SW 1271 (cell line): ENCODE results near the gene IQGAP3.

Experiments used
- DNase-seq, 2 experiments: peaks; one replicate each; lab custom pipeline; 2025; lab: John Stamatoyannopoulos, UW

Gene IQGAP3

GRCh38 chr1:156538711-156539440 lies 33.5 kb downstream of the IQGAP3 start:
- no peak for DNase-seq

DNA sequence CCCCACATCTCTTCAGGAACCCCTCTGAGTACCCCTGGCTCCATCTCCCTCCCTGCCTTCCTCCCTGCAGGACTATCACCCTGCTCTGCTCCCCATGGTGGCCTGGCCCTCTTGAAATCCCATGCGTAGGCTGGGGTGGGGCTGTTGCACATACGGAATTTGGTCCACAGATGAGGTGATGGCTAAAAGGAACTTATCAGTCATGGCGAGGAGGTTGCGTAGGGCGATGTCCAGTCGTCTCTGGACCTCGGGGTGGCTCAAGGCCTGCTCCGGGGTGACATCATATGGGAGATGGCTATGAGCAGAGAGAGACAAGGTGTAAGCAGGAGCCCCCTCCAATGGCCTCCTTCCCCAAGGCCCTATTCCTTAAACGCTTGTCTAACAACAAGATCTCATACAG lies 35.3 kb downstream of the IQGAP3 start:
- no peak for DNase-seq

DNA sequence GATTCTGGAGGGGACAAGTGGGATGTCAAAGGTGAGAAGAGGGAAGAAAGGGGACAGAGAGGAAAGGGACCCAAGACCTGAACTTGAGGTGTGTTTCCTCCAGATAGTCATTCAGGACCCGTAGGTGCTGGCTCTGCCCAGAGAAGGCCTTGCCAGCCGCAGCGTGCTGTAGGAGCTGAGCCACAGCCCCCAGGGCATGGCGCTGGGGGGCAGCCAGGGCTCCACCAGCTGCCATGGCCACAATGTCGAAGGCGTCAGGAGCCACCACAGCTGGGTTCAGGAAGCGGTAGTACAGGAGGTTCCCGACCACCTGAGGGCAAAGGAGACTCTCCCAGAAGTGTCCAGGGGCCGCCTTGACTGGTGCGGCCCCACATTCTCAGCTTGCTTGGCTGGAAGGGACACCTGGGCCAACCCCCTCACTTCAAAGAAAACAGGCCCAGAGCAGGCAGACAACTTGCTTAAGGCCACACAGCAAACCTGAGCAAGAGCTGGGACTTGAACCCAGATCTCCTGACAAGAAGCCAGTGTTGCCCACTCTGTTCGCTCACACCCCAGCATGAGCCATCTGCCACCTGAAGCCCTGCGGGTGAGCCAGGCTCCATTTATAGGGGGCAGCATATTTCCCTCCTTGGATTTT lies 37.8 kb downstream of the IQGAP3 start:
- no peak for DNase-seq

GRCh38 chr1:156533568-156534220 lies 38.7 kb downstream of the IQGAP3 start:
- DNase-seq: no peak

- DNase-seq: no peak
Measured at GRCh38 chr1:156532374-156532773, 40.0 kb downstream of the IQGAP3 start.

DNA sequence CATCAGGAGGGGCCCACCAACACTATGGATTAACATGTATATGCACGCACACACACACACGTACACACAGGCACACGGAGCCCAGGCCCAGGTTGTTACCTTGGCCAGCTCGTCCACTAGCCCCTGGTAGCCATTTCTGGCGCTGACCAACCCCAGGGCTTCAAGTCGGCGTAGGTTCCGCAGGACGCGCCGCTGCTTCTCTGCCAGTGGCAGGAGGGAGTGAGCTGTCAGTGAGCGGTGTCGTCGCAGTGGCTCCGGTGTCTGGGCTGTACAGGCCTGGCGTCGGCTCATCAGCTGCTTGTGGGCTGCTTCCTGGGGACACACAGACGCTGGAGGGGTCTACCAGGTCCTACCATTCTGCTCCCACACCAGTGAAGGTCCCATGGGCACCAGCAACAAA lies 42.4 kb downstream of the IQGAP3 start:
- no peak for DNase-seq

GRCh38 chr1:156528875-156529425 lies 43.4 kb downstream of the IQGAP3 start:
- no peak for DNase-seq

GRCh38 chr1:156528231-156528630 lies 44.1 kb downstream of the IQGAP3 start:
- DNase-seq: no peak

GRCh38 chr1:156527584-156527983 lies 44.8 kb downstream of the IQGAP3 start:
- no peak for DNase-seq

DNA sequence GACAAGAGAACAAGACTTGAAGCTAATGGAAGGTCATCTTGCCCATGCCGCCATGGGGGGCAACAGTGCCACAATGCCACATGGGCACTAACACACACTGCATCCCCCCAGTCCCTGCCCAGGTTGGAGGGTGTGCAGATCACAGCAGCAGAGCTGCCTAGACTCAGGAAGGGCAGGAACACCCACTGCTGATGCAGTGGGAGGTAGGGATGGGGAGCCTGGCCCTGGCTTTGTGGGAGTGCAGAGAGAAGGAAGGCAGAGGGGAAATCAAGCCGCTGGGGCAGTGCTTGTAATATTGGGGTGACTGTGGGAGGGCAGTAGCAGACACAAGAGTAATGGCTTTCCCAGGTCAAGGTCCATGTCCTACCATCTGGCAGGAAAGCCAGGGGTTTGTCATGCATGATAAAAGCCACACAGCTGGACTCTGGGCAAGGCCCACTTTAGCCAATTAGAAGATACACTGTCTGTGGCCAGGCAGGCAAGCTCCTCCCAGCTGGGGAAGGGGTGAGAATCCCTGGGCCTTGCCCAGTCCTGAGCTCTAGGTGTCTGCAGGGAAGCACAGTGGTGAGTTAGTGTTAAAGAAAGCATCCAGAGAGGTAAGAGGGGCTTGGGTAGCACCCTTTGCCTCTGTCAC lies 46.4 kb downstream of the IQGAP3 start:
- no peak for DNase-seq

DNA sequence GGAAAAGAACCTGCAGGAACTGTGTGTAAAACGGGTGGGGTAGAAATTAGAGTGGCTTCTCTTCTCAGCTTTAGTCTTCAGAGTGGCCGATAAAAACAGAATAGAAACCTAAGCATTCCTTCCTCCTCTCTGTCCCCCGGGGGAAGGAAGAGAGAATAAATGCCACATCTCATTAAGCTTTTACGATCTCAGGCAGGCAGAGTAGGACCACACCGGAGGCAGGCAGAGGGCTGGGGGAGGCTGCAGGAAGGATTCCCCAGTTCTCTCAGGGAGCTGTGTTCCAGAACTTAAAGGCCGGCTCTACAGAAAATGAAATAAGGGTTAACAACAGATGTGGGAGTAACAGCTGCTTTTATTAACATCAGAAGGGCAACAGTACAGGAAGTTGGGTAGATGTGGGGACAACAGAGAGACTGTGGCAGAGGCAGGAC lies 47.3 kb downstream of the IQGAP3 start:
- no peak for DNase-seq

GRCh38 chr1:156524481-156524869 lies 47.9 kb downstream of the IQGAP3 start:
- DNase-seq: no peak

GRCh38 chr1:156523801-156524480 lies 48.4 kb downstream of the IQGAP3 start:
- no peak for DNase-seq

DNA sequence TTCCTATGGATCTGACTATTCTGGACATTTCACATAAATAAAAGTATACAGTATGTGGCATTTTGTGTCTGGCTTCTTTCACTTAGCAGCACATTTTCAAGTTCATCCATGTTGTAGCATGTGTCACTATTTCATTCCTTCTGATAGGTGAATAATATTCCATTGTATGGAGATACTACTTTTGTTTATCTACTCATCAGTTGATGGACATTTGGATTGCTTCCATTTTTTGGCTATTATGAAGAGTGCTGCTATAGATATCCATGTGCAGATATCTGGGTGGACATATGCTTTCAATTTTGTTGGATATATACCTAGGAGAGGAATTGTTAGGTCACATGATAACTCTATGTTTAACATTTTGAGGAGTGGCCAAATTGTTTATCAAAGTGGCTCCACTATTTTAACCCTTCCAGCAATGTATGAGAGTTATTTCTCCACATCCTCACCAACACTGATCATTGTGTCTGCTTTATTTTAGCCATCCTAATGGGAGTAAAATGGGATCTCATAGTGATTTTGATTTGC lies 49.9 kb downstream of the IQGAP3 start:
- no peak for DNase-seq

GRCh38 chr1:156517748-156518147 lies 54.6 kb downstream of the IQGAP3 start:
- DNase-seq: no peak

DNA sequence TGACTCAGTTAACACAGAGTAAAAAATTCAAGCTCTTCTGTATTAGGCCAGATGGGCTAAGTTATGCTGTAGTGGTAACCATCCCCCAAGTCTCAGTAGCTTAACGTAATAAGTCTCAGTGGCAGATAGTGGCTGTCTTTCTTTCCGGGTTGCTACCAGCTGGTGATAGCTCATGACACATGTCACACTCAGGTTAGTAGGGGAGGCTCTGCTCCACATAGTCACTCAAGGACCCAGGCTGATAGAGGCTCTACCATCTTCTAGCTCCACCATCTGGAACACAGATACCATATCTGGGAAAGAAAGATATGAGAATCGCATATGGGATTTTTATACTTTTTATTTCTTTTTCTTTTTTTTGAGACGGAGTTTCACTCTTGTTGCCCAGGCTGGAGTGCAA lies 55.5 kb downstream of the IQGAP3 start:
- no peak for DNase-seq

GRCh38 chr1:156515956-156516355 lies 56.4 kb downstream of the IQGAP3 start:
- no peak for DNase-seq

GRCh38 chr1:156513185-156513584 lies 59.2 kb downstream of the IQGAP3 start:
- DNase-seq: no peak

- DNase-seq: no peak
Measured at GRCh38 chr1:156511644-156512043, 60.7 kb downstream of the IQGAP3 start.

DNA sequence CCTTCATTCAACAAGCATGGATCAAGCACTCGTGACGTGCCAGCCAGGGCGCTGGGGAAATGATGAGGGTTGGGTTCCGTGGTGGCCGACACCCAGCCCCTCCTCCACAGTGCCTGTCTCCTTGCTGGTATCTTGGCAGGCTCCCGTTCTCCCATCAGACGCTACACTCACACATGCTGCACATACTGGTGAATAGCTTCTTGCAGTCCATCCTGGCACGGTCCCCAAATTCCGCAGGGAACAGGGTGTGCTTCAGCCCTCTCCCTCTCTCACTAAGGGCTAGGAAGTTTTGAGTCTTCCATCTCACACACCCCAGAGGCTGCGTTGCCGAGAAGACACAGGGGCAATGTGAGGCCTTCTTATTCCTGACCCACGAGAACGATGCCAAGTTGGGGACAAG lies 61.7 kb downstream of the IQGAP3 start:
- DNase-seq: no peak

- no peak for DNase-seq
Measured at GRCh38 chr1:156509424-156510034, 62.8 kb downstream of the IQGAP3 start.

GRCh38 chr1:156508955-156509234 lies 63.5 kb downstream of the IQGAP3 start:
- DNase-seq: no peak
